NCI-H446 treated with DMSO at 0.1 percent for 48 hours (cell line): ENCODE results near the gene MYBPC1.
"Not testable (repeated sequence)": the region's sequence is repeated elsewhere in the genome, so short reads cannot be mapped to it uniquely, and the experiment has no call there.

ENCODE experiments used
- DNase-seq: peaks from one replicate; lab custom pipeline; 2025; lab: John Stamatoyannopoulos, UW

MYBPC1 gene

GRCh38 chr12:101733166-101733565 lies 138.4 kb downstream of the MYBPC1 start:
- no peak for DNase-seq

GRCh38 chr12:101734482-101734881 lies 139.7 kb downstream of the MYBPC1 start:
- DNase-seq = not testable (repeated sequence)
